KMS-11 (cell line): ENCODE data around the gene ZG16B.

Experiments used
- H2AFZ ChIP-seq: fragments of 200-600 bp; sonication (generic); 2 replicates; pipeline ENCODE4 v1.6.1; 2016; ENCODE audit warnings: antibody characterized with exemption, mixed run types, low read depth
- H3K27ac ChIP-seq: fragments of 200-600 bp; sonication (generic); 2 replicates; pipeline ENCODE4 v1.6.1; 2016; ENCODE audit warnings: mild to moderate bottlenecking, mixed run types
- H3K27me3 ChIP-seq: fragments of 200-600 bp; sonication (generic); 2 replicates; pipeline ENCODE4 v1.6.1; 2017; ENCODE audit warnings: mild to moderate bottlenecking, low read depth, mixed run types, moderate library complexity; ENCODE audit not compliant: insufficient read depth
- H3K36me3 ChIP-seq: fragments of 200-600 bp; sonication (generic); 2 replicates; pipeline ENCODE4 v1.6.1; 2017; ENCODE audit warnings: mild to moderate bottlenecking, mixed run types; ENCODE audit not compliant: insufficient read depth
- H3K4me1 ChIP-seq: fragments of 200-600 bp; sonication (generic); 2 replicates; pipeline ENCODE4 v1.6.1; 2016; ENCODE audit warnings: mild to moderate bottlenecking, low read depth, mixed run types; ENCODE audit not compliant: poor library complexity, severe bottlenecking
- H3K4me2 ChIP-seq: fragments of 200-600 bp; sonication (generic); 2 replicates; pipeline ENCODE4 v1.7.0; 2016; ENCODE audit warnings: mild to moderate bottlenecking, mixed run types
- H3K4me3 ChIP-seq: fragments of 200-600 bp; sonication (generic); IDR thresholded peaks from 2 replicates; pipeline ENCODE4 v1.6.1; 2017; ENCODE audit warnings: low read depth, low read length, mixed read lengths; ENCODE audit not compliant: insufficient read depth
- H3K79me2 ChIP-seq: fragments of 200-600 bp; sonication (generic); 2 replicates; pipeline ENCODE4 v1.6.1; 2016; ENCODE audit warnings: low read depth, mixed run types; ENCODE audit not compliant: insufficient read depth
- H3K9ac ChIP-seq: fragments of 200-600 bp; sonication (generic); 2 replicates; pipeline ENCODE4 v1.6.1; 2016; ENCODE audit warnings: mild to moderate bottlenecking, mixed run types
- H4K20me1 ChIP-seq: fragments of 200-600 bp; sonication (generic); 2 replicates; pipeline ENCODE4 v1.6.1; 2016; ENCODE audit warnings: mild to moderate bottlenecking, mixed run types; ENCODE audit not compliant: insufficient read depth
- CTCF ChIP-seq: fragments of 200-600 bp; sonication (generic); conservative IDR thresholded peaks from 2 replicates; pipeline ENCODE4 v1.6.1; 2017; ENCODE audit warnings: low read depth, mild to moderate bottlenecking, antibody characterized with exemption, low read length, moderate library complexity, mixed read lengths

Gene ZG16B

GRCh38 chr16:2840914-2841313 is 10.8 kb downstream of the ZG16B start:
- Histone ChIP-seq H3K4me1 (no peaks in the 10 kb centered on the region), H3K27me3 (peaks cover 61% of the 10 kb centered on the region), H2AFZ (no peak overlapping the region), H3K27ac (no peak overlapping the region), H3K4me2 (no peak overlapping the region), H3K4me3 (no peak overlapping the region), H3K36me3 (no peaks in the 10 kb centered on the region), H3K79me2 (no peaks in the 10 kb centered on the region), H4K20me1 (no peaks in the 10 kb centered on the region), H3K9ac (no peak overlapping the region)
- no peak for TF ChIP-seq CTCF

GRCh38 chr16:2841606-2842339 is 11.7 kb downstream of the ZG16B start:
- no peaks in the 10 kb centered on the region for H3K36me3 ChIP-seq
- H3K27ac ChIP-seq: no peak overlapping the region
- no peaks in the 10 kb centered on the region for H3K79me2 ChIP-seq
- no peaks in the 10 kb centered on the region for H3K4me1 ChIP-seq
- H3K4me2 ChIP-seq: no peak overlapping the region
- H2AFZ ChIP-seq: no peak overlapping the region
- H4K20me1 ChIP-seq: no peaks in the 10 kb centered on the region
- no peak overlapping the region for H3K9ac ChIP-seq
- no peak overlapping the region for H3K4me3 ChIP-seq
- peaks cover 54% of the 10 kb centered on the region for H3K27me3 ChIP-seq
- no peak for TF ChIP-seq CTCF

- Histone ChIP-seq H2AFZ (no peak overlapping the region), H3K4me3 (no peak overlapping the region), H4K20me1 (no peaks in the 10 kb centered on the region)
Measured at GRCh38 chr16:2842340-2843000, 12.4 kb downstream of the ZG16B start.

GRCh38 chr16:2843526-2843925 is 13.4 kb downstream of the ZG16B start:
- peaks cover 53% of the 10 kb centered on the region for H3K27me3 ChIP-seq
- no peak overlapping the region for H3K27ac ChIP-seq
- no peak overlapping the region for H2AFZ ChIP-seq
- H3K79me2 ChIP-seq: no peaks in the 10 kb centered on the region
- H3K9ac ChIP-seq: no peak overlapping the region
- no peak overlapping the region for H3K4me3 ChIP-seq
- TF ChIP-seq CTCF: no peak
- H3K4me1 ChIP-seq: no peaks in the 10 kb centered on the region
- no peaks in the 10 kb centered on the region for H3K36me3 ChIP-seq
- H3K4me2 ChIP-seq: no peak overlapping the region
- no peaks in the 10 kb centered on the region for H4K20me1 ChIP-seq

More at GRCh38 chr16:2842340-2843000, 12.4 kb downstream of the ZG16B start:
- no peak overlapping the region for H3K9ac ChIP-seq
- peaks cover 54% of the 10 kb centered on the region for H3K27me3 ChIP-seq
- no peak overlapping the region for H3K4me2 ChIP-seq
- TF ChIP-seq CTCF: peak; percentile 38
- no peaks in the 10 kb centered on the region for H3K4me1 ChIP-seq
- H3K27ac ChIP-seq: no peak overlapping the region
- no peaks in the 10 kb centered on the region for H3K79me2 ChIP-seq
- no peaks in the 10 kb centered on the region for H3K36me3 ChIP-seq
